ENCODE data around the gene MACROD2.

The MACROD2 gene

DNA sequence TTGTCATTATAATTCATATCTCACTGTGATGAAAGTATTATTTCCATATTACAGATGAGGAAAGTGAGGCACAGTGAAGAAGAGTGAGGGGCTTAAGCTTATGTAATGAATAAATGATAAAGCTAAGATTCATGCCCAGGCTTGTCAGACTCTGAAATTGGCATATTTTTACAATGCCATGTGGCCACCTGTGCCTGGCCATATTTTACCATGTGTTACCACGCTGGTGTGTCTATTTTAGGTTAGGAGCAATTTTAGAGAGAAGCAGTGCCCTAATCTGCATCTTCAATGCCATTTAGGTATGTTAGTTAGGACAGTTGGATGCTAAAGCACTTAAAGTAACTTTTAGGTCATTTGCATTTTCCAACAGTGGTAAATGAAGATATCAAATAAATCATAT lies 530.1 kb downstream of the MACROD2 start:
- DNase-seq (ENCODE audit: low read depth in 2 of 2) = no peak

DNA sequence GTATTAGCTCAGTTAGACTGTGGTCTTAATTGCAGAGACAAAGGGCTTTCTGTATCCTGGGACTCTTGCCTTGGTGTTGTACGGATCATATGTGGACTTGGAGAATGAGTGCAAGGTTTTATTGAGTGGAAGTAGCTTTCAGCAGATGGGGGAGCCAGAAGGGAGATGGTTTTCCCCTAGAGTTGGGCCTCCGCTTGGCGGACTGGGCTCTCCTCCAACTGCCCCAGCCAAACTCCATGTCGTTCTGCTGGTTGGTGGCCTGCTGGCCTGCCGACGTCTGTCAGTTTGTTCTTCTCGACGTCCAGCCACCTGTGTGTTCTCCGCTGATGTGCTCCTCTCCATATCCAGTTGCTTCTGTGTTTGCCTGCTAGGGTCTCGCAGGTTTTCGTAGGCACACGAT lies 531.6 kb downstream of the MACROD2 start:
- no peak for DNase-seq (ENCODE audit: low read depth in 2 of 2)

DNA sequence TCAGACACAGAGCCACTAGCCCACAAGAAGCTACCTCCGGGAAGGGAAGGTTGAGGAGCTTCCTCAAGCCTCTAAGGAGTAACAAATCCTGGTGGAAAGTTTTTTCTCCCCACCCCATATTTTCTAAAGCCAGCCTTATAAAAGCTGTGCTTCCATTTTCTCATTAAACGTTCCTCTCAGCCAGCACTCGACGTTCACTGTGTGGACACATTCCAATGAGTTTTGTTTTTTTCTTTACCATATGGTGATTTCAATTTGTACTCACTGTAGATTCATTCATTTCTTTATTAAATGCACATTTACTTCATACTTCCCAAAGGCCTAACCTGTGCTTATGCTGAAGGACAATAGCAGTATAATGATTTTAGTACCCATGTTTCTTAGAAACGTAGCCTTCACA lies 536.5 kb downstream of the MACROD2 start:
- no peak for DNase-seq (ENCODE audit: low read depth in 2 of 2)

DNA sequence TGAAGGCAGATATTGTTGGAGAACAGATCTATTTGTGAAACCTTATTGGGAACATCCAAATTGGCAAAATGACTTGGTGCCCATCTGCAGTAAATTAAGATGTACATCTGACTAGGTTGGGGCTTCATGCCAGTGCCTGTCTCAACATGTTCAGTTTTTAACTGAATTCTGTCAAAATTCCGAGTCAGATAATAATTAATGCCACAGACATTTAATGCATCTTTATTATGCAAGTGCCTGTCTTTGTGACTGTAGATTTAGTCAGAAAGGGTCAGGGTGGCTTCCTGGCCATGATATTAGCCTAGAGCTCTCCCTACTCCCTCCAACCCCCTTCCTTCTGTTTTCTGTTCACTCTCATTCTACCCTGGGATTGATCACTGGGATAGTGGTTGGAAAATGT lies 541.4 kb downstream of the MACROD2 start:
- no peak for DNase-seq (ENCODE audit: low read depth in 2 of 2)

DNA sequence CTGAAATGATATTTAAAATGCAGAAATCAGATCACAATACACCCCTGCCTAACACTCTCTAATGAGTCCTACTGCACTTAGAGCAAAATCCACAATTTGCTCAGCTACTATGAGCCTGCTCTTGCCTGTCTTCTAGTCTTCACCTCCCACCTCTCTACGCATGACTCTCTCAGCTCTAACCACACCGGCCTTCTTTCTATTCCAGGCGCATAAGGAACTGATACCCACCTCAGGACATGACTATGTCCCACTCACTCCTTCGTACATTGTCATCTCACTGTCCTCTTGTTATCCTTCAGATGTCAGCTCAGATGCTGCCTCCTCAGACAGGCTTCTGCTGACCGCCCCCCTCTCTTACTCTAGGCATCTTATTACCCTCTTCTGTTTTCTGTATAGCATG lies 543.1 kb downstream of the MACROD2 start:
- DNase-seq (ENCODE audit: low read depth in 2 of 2) = no peak

DNA sequence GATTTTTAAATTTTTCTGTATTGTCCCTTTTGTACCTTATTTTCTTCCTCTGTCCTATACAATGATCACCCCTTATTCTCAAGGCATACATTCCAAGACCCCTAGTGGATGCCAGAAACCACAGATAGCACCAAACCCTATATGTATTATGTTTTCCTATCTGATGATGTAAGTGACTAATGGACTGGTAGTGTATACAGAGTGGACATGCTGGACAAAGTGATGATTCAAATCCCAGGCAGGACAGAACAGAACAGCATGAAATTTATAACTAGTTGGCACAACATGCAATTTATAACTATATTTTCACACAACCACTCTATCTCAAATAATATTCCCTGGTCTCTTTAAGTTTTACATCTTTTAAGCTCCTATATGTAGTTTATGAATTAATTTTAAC lies 547.7 kb downstream of the MACROD2 start:
- DNase-seq (ENCODE audit: low read depth in 2 of 2) = no peak

DNA sequence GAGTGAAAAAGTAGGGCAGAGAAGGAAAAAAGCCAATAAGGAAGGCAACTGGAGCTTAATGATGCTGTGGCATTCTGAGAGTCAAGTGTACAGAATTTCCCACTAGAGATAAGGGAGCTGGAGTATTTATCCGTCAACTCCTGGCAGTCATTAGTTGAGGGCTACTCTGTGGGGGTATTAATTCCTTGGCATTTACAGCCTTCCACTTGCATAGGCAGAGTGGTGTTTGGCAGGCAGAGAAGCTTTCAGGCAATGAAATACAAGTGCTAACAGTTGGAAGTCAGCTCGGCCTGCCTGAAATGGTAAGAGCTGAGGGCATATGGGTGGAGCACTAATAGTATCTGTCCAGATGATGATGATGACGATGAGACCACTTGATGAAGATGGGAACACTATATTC lies 549.4 kb downstream of the MACROD2 start:
- no peak for DNase-seq (ENCODE audit: low read depth in 2 of 2)

DNA sequence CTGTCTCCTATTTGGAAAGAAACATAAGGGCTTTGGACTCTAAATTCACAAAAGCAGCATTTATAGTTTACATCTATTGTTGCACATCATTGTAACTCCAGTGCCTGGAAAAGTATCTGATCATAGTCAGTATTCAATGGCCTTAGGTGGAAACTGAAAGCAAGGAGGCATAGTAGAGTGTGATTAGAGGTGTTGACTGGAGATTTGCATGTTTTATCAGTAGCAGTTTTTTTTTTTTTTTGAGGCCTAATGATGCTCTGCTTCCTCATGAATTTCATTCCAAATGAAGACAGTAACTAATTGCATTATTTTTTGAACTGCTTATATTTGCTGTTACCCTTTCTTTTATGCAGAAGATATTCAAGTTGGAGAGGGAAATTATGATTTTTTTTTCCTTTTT lies 555.3 kb downstream of the MACROD2 start:
- no peak for DNase-seq (ENCODE audit: low read depth in 2 of 2)

DNA sequence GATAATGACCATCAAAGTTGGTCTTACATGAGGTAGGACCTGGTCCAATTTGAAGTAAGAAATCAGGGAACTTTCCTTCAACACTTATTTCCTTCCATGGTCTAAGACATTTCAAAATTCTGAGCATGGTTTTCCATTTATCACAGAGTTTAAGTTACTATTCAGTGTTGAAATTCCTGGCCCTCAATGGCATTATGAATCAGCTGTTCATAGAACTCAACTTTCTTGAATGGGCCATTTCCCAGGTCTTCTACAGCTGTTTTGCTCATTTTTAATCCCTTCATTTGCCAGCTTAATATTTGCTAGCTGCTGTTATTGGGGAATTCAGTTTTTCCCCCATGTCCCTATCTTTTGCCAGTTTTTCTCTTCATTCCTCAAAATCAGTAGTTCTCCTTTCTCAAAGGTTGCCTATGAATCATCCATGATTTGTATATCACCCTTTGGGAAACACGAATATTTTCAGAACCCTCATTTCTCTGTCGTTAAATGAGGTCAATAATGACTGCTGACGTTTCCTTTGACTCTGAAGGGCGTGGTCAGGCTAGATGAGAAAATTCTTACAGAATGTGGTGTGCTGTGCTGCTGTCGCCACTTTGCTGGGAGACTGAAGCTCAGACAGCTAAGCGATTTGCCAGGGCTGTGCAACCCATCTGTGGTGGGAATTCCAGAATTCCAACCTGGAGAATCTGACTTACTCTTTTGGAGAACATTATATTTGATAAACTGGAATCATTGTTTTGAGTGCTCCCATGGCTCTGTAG lies 558.6 kb downstream of the MACROD2 start:
- DNase-seq (ENCODE audit: low read depth in 2 of 2) = no peak

DNA sequence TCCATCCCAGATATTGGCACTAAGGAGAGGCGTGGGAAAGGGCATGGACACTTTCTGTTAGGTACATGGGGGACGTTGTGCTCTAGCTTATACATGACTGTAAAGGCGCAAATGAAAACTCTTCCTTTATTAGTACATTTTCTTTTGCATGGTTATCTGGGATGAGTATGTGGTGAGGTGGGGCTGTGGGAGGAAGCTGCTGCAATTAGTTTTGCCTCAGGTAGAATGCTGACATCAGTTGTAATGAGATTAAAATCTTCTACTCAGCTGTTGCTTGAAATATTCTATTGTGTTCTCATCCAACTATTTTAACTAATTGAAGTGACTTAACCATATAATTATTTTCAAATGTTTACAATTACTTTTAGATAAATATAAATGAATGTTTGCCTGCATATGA lies 560.4 kb downstream of the MACROD2 start:
- DNase-seq (ENCODE audit: low read depth in 2 of 2) = no peak

DNA sequence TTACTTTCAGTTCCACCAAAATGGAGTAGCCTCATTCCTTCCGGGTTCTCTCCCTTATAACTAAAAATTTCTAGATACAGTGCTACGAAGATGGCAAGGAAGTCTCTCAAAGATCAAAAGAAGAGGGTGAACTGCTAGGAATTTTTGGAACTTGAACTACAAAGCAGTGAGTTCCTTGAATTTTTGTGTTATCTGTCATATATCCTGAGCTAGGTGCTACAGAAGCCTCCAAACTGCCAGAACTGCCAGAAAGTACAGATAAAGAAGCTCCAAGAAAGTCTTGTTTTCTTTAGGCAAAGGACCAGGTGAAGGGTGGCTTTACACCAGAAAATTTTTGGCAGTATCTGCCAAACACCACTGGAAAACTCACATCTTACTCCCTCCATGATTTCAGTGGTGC lies 560.9 kb downstream of the MACROD2 start:
- DNase-seq (ENCODE audit: low read depth in 2 of 2) = no peak

DNA sequence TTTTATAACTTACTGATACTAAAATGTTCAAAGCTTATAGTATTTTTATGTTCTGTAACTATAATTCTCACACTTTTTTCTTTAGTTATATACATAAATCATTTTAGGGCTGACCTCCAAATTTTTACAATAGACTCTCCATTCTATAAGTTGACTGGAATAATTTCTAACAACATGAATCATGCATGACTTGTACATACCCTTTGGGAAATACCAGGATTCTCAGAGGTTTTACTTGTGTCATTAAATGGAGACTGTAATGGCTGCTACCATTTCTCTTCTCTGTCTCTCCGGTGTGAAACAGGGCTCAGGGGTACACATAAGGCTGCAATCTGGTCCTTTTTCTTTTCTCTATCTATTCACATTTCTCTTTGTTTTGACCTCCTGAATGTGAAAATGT lies 564.3 kb downstream of the MACROD2 start:
- DNase-seq (ENCODE audit: low read depth in 2 of 2) = no peak

DNA sequence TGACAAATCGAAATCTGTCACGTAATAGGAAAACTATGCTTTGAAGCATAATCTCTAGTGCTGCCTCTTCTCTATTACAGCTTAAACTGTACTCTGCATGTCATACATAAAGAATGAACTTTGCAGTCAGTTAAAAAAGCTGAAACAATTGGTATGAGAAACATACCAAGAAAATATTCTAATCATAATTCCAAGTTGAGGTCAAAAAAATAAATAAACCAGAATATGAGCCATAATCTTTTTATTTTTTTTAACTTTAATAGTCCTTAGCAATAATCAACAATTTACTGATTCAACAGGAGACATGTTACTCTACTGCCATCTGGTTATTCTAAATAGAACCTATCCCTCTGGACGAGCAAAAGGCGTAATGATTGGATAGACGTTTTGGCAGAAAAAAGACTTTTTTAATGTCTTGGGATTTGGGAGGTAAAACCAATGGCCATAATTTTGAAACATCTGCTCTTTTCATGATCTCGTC lies 566.5 kb downstream of the MACROD2 start:
- DNase-seq (ENCODE audit: low read depth in 2 of 2) = peak in 1 of 2 experiments; percentile 48

DNA sequence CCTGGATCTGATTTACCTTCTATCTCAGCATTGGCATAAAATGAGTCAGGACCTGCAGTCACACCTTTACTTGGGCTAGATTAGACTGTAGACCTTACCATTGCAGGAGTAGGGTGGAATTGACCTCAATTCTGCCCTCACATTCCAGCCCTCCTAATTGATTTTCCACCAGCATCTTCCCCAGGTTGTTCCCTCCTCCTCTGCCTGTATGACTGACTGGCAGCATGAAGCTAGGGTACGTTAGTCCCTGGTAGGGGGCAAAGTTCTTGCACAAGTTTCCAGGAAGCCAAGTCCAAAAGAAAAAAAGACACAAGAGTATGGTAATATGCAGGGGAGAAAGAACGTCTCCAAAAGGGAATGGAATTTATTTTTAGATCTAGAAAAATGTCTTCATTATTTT lies 567.7 kb downstream of the MACROD2 start:
- DNase-seq (ENCODE audit: low read depth in 2 of 2) = no peak

DNA sequence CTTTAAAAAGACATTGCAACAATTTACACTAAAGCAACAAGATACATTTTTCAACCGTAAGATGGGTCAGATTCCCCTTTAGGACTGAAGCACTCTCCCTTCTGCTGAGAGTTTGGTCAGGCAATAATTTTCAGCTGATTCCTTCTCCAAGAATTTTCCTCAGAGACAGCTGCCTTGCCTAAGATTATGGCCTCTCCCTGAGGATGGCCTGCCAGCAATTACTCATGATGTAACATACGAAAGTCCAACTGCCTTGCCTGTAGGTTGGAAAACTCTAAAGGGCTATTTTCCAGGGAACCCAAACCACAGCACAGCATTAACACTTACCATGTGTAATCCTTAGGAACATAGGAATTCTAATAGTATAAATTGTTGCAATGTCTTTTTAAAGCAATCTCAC lies 571.2 kb downstream of the MACROD2 start:
- DNase-seq (ENCODE audit: low read depth in 2 of 2) = peak; percentile 92 to 95

DNA sequence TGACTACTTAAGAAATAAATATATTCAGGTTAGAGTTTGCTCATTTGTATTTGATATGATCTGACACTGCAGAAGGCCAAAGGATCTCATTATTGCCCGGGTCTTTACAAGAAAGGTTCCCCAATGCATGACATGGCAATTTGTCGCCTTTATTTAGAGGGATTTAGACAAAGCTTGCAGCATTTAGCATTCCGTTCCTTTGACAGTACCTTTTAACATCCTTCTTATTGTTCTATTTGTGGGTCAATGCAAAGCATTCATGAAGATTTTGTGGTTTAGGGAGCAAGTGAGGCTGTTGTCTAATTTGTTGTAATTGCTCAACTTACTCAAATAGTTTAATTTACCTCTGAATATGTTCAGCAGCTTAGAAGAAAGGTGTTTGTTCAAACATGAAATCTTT lies 572.9 kb downstream of the MACROD2 start:
- no peak for DNase-seq (ENCODE audit: low read depth in 2 of 2)

DNA sequence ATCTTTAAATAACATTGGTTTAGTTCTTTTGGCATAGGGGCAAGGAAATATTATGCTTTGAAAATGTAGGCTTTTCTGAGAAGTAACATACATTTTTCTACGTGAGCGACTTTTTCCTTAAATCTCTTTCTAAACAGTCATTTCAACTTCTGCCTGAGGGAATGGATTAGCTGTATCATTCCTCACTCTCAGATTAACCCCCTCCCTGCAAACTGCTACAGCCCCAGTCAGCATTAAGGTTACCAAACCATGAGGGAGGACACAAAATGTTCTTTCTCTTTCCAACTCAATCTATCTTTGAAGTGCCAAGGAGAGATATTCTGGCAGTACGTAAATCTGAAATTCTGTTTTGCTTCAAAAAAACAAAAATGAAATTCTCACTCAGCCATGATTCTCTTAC lies 573.4 kb downstream of the MACROD2 start:
- no peak for DNase-seq (ENCODE audit: low read depth in 2 of 2)

DNA sequence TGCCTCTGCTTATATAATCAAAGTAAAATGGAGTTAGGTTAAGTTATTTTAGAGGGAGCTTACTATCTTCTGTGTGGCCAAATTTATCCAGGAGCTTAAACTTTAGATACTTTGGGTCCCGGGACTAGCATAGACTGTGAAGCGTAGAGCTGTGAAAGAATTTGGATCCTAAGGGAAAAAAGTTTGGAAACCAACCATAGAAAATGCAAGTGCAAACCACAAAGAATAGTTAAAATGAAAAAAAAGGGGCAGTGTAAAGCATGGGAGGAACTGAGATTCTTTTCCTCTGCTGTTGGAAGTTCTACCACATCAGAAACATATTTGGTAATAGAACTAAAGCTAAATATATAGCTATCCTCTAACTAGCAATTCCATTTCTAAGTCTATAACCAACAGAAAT lies 574.3 kb downstream of the MACROD2 start:
- DNase-seq (ENCODE audit: low read depth in 2 of 2) = no peak

DNA sequence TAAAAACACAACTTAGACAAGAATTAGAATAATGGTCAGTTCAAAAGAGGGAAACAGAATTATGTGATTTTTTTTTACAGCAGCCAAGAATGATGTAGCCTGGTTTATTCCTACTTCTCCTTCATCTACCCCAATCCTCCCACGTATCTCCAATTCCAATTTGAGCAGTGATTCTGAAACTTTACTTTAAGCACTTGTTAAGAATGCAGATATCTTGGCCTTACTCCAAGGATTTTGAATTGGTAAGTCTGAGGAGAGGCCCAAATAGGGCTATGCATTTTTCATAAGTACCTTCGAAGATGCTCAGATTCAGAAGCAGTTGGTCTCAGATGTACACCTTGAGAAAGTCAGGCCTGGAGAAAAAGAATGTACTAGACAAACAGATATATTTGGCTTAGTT lies 575.5 kb downstream of the MACROD2 start:
- no peak for DNase-seq (ENCODE audit: low read depth in 2 of 2)

DNA sequence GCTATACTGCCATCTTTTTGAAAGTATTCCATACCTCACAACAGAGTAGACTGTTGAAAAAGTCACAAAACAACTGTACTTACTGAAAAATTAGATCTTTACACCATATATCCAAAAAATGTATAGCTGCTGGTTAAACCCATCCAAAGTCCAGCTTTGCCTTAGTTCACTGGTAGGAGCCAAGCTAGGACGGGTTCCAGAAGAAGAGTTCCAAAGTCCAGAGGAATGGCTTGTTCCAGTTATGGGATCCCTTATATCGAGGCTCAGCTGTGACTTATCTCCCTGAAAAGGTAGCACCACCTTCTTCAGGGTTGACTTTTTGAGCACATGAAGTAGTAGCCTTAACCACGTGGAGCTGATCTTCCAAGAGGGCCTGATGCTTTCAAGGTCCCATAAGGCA lies 578.4 kb downstream of the MACROD2 start:
- DNase-seq (ENCODE audit: low read depth in 2 of 2) = no peak

DNA sequence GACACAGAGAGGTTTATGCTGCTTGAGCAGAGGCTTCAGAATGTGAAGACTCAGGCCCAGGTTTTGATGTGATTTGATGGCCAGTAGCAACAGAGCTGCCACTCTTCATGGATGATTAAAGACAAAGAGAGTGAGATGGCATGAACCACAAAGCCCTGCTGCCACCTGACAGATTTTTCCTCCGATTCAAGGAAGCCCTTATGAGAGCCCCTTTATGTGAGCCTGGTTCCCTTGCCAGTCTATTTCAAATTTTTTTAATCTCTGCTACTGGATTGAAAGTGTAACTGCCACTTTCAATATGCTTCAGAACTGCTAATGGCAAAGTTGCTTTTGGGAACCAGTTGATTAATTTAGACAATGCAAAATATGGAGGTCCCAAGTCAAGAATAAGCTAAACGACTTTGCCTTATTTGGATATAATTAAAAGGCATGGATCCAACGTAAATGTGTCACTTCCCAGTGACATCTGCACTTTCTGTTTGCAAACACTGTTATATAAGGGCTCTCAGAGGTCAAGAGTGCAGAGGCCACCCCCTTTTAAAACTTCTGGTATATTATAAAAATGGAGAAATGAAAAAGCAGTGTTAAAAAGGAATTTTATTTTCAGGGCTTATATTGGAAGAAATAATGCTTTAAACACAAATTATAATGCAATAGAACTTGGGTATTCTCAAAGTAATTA lies 581.0 kb downstream of the MACROD2 start:
- no peak for DNase-seq (ENCODE audit: low read depth in 2 of 2)

DNA sequence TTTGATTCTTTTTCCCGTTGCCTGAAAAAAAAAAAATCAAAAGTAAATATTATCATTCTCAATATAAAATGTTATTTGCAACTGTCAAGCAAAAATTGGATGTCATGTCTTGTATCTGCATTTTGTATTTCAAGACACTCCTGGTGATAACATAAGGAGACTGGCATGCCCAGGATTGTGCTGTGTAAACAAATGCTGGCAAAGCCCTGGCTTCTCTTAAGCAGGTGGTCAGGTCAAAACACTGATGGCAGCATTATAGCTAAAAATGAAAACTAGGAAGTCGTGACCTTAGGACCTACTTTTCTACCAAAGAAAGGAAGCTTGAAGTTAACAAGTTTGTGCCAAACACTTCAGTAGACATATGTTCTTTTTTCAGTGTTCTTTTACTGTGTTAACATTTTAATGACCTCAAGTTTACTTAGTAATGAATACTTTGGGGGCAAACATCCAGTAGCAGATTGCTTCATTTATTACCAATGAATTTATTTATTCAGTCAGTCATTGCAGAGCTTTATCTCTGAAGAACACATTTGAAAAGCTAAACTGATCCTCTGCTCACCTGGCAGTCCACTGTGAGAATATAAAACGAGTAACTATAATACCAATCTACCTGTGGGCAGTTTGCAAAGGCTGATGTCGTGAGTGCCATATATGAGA lies 585.2 kb downstream of the MACROD2 start:
- no peak for DNase-seq (ENCODE audit: low read depth in 2 of 2)

DNA sequence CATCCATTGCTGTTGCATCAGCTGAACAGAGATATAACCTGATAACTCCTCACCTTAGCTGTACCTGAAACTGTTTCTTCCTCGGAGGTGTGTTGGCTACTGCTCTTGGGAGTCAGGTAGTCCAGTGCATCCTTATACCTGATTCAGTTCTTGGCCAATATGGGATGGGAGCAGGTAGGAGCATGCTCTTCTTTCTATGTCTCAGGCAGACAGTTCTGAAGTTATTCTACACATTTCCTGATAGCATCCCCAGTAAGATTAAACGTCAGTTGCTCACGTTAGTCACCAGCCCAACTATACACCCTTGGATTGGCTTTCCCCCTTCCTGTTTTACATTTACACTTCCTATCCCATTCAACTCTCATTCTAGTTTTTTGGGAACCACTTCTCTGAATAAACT lies 586.4 kb downstream of the MACROD2 start:
- DNase-seq (ENCODE audit: low read depth in 2 of 2) = no peak
